ENCODE measurements around the gene PDGFRA.
A peak's percentile ranks its signal among the peaks of the same experiment; 100 is the strongest.

DNA sequence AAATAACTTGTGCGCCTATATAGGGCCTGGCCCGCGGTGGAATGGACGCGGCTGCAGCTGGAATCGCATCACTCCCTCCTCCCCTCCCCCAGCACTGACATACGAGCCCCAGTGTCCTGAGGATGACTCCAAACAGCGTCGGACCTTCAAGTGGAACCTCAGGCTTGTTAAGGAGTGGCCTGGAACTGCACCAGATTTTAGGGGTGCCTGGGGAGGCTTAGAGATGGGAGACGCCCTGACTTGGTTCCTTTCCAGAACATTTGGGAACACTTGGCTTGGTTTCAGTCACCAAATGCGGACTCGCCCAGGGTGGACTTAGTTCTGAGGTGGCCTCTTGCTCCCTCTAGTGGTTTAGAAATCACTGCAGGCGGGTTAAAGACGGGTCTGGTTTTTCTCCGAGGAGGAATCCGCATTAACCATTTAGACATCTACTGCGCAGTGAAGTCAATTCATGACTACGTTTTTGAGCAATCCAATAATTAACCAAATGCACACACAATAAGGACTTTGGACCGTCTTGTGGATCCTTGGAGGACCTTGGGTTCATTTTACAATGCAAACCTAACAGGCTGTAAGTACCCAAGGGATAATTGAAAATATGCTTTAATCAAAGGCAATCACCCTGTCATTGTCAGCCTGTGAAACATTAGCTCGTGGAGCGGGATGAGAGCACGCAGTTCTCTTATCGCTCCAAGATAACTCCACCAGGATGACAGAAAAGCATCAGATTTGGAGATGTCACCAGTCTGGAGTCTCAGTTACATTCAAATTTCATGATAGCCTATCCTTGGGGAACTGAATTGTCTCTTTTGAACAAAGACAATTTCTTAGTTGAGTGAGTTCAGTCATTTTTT, 11.2 kb upstream of the PDGFRA start:
- TF ChIP-seq ZNF416 (tag by site-specific recombination; IDR thresholded peaks at IDR 0.05) (no peak), ZNF24 (tag by site-specific recombination; IDR thresholded peaks at IDR 0.05) (no peak), HOXC10 (CRISPR knock-in tag; IDR thresholded peaks at IDR 0.05) (no peak), FEZF1 (tag by site-specific recombination; IDR thresholded peaks at IDR 0.05) (no peak), ZNF184 (tag by site-specific recombination; IDR thresholded peaks at IDR 0.05) (no peak)
- TF ChIP-seq, protein P1, sequence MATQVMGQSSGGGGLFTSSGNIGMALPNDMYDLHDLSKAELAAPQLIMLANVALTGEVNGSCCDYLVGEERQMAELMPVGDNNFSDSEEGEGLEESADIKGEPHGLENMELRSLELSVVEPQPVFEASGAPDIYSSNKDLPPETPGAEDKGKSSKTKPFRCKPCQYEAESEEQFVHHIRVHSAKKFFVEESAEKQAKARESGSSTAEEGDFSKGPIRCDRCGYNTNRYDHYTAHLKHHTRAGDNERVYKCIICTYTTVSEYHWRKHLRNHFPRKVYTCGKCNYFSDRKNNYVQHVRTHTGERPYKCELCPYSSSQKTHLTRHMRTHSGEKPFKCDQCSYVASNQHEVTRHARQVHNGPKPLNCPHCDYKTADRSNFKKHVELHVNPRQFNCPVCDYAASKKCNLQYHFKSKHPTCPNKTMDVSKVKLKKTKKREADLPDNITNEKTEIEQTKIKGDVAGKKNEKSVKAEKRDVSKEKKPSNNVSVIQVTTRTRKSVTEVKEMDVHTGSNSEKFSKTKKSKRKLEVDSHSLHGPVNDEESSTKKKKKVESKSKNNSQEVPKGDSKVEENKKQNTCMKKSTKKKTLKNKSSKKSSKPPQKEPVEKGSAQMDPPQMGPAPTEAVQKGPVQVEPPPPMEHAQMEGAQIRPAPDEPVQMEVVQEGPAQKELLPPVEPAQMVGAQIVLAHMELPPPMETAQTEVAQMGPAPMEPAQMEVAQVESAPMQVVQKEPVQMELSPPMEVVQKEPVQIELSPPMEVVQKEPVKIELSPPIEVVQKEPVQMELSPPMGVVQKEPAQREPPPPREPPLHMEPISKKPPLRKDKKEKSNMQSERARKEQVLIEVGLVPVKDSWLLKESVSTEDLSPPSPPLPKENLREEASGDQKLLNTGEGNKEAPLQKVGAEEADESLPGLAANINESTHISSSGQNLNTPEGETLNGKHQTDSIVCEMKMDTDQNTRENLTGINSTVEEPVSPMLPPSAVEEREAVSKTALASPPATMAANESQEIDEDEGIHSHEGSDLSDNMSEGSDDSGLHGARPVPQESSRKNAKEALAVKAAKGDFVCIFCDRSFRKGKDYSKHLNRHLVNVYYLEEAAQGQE (tag by site-specific recombination; IDR thresholded peaks at IDR 0.05): no peak
- TF ChIP-seq, protein P2, sequence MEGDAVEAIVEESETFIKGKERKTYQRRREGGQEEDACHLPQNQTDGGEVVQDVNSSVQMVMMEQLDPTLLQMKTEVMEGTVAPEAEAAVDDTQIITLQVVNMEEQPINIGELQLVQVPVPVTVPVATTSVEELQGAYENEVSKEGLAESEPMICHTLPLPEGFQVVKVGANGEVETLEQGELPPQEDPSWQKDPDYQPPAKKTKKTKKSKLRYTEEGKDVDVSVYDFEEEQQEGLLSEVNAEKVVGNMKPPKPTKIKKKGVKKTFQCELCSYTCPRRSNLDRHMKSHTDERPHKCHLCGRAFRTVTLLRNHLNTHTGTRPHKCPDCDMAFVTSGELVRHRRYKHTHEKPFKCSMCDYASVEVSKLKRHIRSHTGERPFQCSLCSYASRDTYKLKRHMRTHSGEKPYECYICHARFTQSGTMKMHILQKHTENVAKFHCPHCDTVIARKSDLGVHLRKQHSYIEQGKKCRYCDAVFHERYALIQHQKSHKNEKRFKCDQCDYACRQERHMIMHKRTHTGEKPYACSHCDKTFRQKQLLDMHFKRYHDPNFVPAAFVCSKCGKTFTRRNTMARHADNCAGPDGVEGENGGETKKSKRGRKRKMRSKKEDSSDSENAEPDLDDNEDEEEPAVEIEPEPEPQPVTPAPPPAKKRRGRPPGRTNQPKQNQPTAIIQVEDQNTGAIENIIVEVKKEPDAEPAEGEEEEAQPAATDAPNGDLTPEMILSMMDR (tag by site-specific recombination; IDR thresholded peaks at IDR 0.05): peak; percentile 61
- TF ChIP-seq, protein P3, sequence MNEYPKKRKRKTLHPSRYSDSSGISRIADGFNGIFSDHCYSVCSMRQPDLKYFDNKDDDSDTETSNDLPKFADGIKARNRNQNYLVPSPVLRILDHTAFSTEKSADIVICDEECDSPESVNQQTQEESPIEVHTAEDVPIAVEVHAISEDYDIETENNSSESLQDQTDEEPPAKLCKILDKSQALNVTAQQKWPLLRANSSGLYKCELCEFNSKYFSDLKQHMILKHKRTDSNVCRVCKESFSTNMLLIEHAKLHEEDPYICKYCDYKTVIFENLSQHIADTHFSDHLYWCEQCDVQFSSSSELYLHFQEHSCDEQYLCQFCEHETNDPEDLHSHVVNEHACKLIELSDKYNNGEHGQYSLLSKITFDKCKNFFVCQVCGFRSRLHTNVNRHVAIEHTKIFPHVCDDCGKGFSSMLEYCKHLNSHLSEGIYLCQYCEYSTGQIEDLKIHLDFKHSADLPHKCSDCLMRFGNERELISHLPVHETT (tag by site-specific recombination; IDR thresholded peaks at IDR 0.05): no peak

All from HEK293 (cell line).